Fibroblast of skin of abdomen (primary cell): ENCODE data around the gene GPA33. TPM values are rescaled to one million over a fixed set of nuclear protein-coding genes. Genes with fewer than 3 reads are reported as not detected.
A peak's percentile ranks its signal among the peaks of the same experiment; 100 is the strongest.

Experiments used
- DNase-seq: peaks from one replicate; pipeline ENCODE4 v3.0.0-alpha.2; 2013
- polyA plus RNA-seq, 2 experiments: library from polyadenylated mRNA; unstranded; fragments of 120-200 nt; gene quantifications; one replicate each; pipeline ENCODE4 v1.2.1, GENCODE V29; 2013; ENCODE audit not compliant: insufficient read length in 2 of 2

GPA33 gene
- polyA plus RNA-seq (2013, experiment 1 of 2; ENCODE audit: insufficient read length), result not detected
- polyA plus RNA-seq (2013, experiment 2 of 2; ENCODE audit: insufficient read length), result not detected

- no peak for DNase-seq
These were observed at the start of gene GPA33 for GRCh38 chr1:167090314-167090942. TSS of gene GPA33 (minus strand) at chr1:167090377. CDS start at chr1:167090287, 90 bp downstream.

DNA sequence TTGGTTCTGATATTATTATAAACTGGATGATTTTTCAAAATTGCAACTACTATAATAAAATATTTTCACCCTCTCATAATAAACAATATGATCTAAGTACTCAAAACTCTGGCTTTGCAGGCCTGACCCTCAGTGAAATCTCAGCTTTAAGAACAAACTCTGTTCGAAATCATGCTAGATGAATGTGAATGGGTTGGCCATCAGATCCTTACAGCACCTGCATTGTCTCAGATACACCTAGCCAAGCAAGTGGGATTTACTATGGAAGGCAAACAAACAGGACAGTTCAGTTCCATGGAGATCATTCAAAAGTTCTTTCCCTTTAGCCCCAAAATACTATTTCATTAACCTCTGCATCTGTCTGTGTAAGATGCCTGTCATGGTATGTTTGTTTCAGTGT is 48.5 kb upstream of the GPA33 start:
- DNase-seq, result no peak

DNA sequence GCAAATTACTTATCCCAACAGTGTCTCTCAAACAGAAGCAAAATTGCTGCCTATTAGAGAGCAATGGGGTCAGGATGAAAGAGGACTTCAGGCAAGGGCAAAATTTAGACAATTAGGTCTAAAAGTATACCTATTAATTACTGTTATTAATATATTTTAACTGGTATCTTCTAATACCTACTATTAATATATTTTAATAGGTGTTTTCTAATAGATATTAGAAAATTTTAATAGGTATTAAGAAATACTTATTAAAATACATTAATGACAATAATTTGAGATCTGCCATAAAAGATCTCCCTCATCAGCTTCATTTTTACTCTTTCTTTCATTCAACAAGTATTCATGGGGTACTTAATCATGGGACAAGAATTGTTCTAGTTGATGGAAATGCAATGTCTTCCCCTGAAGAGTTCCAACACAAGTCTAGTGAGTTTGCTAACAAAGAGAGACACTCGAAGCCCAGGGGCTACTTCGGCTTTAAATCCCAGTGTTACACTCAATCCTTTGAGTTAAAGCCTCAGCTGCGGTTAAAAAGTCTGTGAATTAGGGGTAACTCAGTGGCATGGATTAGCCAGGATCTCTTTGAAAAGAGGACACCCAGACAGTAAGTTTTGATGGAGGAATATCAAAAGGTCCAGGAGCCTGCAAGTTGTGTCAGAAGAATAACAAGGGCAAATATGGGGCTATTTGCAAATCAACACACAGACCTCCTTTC is 47.8 kb upstream of the GPA33 start:
- DNase-seq, result no peak

DNA sequence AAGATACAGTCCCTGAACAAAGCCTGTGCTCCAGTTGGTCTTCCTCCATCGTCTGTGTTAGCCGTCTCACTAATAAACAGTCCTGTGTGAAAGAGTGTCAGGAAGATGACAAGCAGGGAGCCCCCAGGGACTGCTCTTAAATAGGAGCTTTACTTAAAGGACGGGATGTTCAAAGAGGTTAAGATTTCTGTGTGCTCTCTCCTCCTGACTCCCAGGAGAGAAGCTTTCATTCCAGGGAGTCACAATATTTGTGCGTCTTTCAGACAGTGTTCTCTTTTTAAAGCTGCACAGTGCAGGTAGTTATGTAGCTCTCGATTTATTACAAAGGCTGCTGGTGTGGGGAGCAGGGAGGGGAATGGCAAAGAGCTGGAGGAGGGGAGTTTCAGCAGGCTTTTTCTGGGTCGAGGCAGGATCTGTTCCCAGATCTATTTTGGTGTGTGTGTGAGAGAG is 47.2 kb upstream of the GPA33 start:
- DNase-seq, result no peak

- no peak for DNase-seq
These were observed 46.6 kb upstream of the GPA33 start for GRCh38 chr1:167136806-167137205.

DNA sequence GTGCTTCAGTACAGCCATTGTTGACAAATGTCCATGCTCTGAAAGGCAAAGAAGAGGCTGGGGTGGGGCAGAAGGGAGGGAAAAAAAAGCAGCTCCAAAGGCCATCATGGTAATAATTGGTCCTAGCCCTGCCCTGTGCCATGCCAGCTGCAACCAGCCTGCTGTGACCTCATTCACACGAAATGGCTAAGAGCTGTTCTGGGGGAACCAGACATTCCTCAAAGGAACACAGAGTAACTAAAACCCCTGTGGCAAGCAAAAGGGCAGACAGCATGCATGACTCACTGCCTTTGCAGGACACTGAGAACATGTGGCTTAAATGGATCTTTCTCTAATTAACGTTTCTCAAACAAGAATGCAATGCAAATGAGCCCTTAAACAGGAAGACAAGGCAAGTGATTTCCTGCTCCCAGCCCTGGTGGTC is 46.0 kb upstream of the GPA33 start:
- DNase-seq, result peak; percentile 44

- no peak for DNase-seq
These were observed 45.2 kb upstream of the GPA33 start for GRCh38 chr1:167135281-167135840.

DNA sequence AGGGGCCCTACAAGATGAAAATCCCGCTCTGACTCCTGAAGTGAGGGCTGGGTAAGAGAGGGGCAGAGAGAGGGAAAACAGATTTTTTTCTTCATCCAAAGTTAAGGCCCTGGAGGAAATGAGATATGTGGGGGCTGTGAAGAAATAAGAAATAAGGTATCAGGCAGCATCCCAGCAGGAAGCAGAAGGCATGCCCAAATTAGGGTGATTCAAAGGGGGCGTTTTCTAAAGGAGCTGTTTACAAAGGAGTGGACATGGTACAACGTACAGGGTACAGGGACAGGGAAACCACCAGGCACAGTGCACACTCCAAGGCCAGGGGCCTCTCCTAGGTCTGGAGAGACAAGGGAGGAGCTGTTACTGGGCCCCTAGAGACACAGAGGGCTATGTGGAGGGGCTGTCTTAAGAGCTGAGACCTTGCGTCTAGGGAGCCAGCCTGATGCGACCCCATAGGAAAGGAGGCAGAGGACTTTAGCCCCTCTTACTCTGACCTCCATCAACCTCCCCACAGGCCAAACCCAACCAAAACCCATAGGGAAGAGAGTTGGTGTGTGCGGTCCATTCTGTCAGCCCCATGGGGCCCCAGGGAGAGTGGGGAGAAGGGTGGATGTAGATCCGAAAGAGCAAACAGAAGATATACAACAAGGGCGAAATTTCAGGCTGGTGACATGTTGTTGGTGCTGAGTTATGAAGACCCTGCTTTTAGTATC is 42.3 kb upstream of the GPA33 start:
- no peak for DNase-seq

- no peak for DNase-seq
These were observed 40.8 kb upstream of the GPA33 start for GRCh38 chr1:167130829-167131510.

DNA sequence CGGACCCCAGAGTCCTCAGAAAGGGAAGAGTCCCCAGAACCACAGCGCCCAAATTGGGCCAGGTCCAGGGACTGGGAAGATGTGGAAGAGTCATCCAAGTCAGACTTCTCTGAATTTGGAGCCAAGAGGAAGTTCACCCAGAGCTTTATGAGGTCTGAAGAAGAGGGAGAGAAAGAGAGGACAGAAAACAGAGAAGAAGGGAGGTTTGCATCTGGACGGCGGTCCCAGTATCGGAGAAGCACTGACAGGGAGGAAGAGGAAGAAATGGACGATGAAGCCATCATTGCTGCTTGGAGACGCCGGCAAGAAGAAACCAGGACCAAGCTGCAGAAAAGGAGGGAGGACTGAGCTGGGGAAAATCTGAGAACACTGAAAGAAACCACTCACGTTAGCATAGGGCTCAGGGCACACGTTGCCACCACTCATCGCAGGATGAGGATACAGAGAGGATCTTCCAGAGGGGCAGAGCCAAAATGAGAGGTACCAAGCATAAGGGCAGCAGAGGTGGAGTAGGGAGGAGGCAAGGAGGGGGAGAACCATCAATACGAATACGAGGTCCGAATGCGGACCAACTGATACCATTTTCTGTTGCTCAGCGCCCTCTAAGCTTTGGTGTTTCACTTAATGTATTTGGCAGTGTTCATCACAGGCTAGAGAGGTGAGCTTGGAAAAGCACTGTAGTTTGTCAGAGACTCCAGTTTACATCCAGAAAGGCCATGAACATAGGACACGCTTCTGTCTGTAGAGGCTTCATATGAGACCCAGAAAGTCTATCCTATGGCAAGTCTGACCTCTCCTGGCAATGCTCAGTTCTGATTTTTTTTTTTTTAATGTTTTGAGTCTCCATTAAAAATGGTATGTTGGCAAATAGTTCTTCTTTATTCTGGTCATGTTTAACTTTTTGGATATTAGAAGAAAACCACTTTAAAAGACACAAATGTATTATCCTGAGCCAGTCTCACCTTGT is 38.4 kb upstream of the GPA33 start:
- no peak for DNase-seq

- DNase-seq, result no peak
These were observed 37.5 kb upstream of the GPA33 start for GRCh38 chr1:167127661-167128060.

- no peak for DNase-seq
These were observed 37.1 kb upstream of the GPA33 start for GRCh38 chr1:167127236-167127635.

DNA sequence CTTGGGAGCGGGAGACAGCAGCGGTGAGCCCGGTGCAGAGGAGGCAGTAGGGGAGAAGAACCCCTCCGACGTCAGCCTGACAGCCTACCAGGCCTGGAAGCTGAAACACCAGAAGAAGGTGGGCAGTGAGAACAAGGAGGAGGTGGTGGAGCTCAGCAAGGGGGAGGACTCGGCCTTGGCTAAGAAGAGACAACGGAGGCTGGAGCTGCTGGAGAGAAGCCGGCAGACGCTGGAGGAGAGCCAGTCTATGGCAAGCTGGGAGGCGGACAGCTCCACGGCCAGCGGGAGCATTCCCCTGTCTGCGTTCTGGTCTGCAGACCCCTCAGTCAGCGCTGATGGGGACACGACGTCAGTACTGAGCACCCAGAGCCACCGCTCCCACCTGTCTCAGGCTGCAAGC is 36.6 kb upstream of the GPA33 start:
- DNase-seq, result no peak

- DNase-seq, result no peak
These were observed 36.1 kb upstream of the GPA33 start for GRCh38 chr1:167126317-167126716.

- no peak for DNase-seq
These were observed 32.4 kb upstream of the GPA33 start for GRCh38 chr1:167122568-167122967.

- DNase-seq, result no peak
These were observed 31.9 kb upstream of the GPA33 start for GRCh38 chr1:167122121-167122480.

DNA sequence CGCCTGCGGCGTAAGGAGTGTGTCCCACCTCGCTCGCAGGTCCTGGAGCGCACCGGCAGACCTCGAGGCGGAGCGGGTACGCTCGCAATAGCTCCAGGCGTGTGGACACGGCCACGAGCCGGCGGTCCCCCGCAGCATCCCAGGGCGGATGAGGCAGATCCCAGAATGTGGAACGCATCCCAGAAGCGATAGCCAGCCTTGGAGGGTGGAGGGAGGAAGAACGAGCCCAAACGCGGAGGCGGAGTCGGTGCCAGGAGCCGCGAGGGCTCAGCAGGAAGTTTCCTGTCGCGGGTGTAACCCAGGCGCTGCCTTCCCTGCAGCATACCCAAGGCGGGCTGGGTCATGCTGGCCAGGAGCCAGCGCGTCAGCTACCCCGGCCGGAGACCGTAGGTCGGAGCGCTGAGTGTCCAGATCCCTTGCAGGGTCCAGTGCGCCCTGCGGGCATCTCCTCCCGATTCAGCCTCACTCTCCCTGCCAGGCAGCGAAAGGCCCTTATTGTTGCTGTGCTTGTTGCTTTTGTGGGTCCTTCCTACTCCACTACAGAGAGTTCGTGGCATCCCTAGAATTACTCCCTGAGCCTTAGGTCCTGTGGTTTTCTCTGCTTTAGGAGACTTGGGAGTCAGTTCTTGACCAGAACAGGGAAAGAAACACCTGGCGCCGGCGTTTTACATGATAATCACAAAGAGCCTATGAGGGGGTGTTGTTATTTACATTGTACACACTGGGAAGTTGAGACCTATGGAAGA is 31.4 kb upstream of the GPA33 start:
- peak; percentile 4 for DNase-seq

GRCh38 chr1:167120899-167121298 is 30.7 kb upstream of the GPA33 start:
- no peak for DNase-seq

DNA sequence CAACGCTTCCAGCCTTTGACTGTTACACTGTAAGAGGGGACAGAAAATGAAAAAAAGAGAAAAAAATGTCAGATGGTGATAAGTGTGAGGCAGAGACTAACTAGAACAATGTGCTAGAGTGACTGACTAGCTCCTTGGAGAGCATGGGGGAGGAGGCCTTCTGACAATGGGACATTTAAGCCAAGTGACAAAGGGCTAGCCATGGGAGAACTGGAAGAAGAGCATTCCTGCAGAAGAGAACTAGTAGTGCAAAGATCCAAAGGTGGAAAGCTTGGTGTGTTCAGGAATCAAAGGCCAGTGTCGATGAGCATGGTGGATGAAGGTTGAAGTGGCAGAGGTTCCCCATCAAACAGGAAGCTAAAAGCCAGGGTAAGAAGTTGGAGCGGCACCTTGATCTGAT is 29.5 kb upstream of the GPA33 start:
- no peak for DNase-seq

DNA sequence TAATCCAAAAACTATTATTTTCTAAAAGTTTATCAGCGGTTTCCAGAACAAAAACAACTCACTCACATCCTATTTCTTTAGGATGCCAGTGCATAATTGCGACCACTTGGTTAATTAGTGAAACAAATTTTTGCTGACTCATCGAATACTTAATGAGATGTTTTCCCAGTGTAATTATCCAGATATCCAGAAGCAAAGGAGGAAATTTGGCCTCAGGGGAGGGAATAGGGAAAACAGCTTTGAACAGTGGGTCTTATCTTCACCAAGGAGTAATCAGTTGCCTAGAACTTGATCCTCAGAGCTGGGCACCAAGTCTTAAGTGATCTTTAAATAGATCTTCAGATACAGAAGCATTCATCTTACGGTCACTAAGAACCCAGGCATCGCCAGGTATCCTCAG is 28.0 kb upstream of the GPA33 start:
- DNase-seq, result no peak

- no peak for DNase-seq
These were observed 27.0 kb upstream of the GPA33 start for GRCh38 chr1:167117225-167117624.
